AG04450 (cell line): ENCODE measurements around the gene KATNA1. TPM values are rescaled to one million over a fixed set of nuclear protein-coding genes. Genes with fewer than 3 reads are reported as not detected.

ENCODE experiments used
- CTCF ChIA-PET: fragments of 300-600, 350-600 bp; formaldehyde crosslinking; extraction: SDS; loops from one replicate; lab custom pipeline; 2022; ENCODE audit warnings: antibody characterized with exemption, inconsistent platforms; lab: Charles Lee
- POLR2A ChIA-PET: fragments of 350-600 bp; formaldehyde crosslinking; extraction: SDS; loops from one replicate; lab custom pipeline; 2021; ENCODE audit warnings: antibody characterized with exemption, inconsistent platforms; lab: Yijun Ruan, JAX
- DNase-seq: peaks from one replicate; pipeline ENCODE4 v3.0.0-alpha.2; 2011; ENCODE audit warnings: low read depth, low spot score
- H3K27ac ChIP-seq: one replicate; pipeline ENCODE4 v1.5.1; 2012; ENCODE audit warnings: low read depth, low read length, control low read depth
- H3K27me3 ChIP-seq: one replicate; pipeline ENCODE4 v1.6.0; 2012; ENCODE audit warnings: low read length; ENCODE audit not compliant: control insufficient read depth, insufficient read depth
- H3K4me3 ChIP-seq: 2 replicates; pipeline ENCODE4 v1.5.1; 2011; ENCODE audit warnings: mild to moderate bottlenecking, low read depth, low read length, control low read depth
- H3K9me3 ChIP-seq: 2 replicates; pipeline ENCODE4 v1.5.1; 2012; ENCODE audit warnings: low read length; ENCODE audit not compliant: control insufficient read depth, insufficient read depth
- polyA plus RNA-seq: library from polyadenylated mRNA; depleted of rRNA; stranded (reverse); fragments of >200 nt; gene quantifications from 2 replicates; pipeline ENCODE4 v1.2.3, GENCODE V29; 2011
- TF ChIP-seq, protein P1 (sequence below): IDR thresholded peaks from 2 replicates; pipeline ENCODE4 v1.5.1; 2011; ENCODE audit warnings: low read depth, low read length, control low read depth, inconsistent platforms

Gene KATNA1
- polyA plus RNA-seq, 1 experiment, result 37.4 TPM

DNA sequence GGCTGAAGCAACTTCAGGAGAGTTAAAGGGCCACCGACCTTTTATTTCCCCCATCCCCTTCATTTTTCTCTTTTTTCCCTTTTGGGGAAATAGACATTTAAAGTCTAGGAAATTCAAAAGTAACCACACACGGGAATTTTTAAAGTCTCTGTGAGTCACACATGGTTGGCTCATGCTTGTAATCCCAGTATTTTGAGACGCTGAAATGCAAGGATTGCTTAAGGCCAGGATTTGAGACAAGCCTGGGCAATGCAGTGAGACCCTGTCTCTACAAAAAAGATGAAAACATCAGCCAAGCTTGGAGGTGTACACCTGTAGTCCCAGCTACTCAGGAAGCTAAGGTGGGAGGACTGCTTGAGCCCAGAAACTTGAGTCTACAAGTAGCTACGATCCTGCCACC lies 34.2 kb downstream of the KATNA1 start:
- peaks cover 3% of the 10 kb centered on the region; the same call in 1 of the 2 replicates for H3K9me3 ChIP-seq

DNA sequence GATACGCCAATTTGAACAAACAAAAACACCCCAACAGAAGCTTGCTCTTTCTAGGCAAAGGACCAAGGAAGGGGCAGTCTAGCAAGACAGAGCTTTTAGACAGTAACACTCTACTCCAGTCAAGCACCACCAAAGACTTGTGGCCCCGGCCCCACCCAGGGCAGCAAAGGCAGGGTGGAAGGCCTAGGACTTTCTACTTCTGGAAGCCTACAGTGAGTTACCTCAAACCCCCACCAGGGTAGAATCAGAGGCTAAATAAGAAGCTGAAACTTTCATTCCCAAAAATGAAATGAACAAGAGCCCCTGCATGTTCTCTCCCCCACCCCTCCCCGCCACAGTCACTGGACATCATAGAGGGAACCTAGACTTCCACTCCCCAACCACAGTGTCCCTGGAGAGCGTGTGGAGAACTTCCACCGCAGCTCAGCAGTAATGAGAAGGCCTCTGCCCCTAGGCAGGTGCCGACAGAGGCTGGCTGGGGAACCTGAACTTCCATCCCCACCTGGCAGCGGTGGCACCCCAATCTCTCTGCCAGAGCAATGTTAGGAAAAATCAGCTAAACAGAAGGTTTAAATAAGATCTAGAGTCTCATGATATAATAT lies 40.0 kb downstream of the KATNA1 start:
- ChIA-PET CTCF (no interaction called here), POLR2A (no interaction called here)
- no peaks in the 10 kb centered on the region for H3K9me3 ChIP-seq
- no peak overlapping the region for H3K4me3 ChIP-seq
- no peaks in the 10 kb centered on the region for H3K27me3 ChIP-seq
- H3K27ac ChIP-seq, result no peak overlapping the region
- TF ChIP-seq, protein P1, sequence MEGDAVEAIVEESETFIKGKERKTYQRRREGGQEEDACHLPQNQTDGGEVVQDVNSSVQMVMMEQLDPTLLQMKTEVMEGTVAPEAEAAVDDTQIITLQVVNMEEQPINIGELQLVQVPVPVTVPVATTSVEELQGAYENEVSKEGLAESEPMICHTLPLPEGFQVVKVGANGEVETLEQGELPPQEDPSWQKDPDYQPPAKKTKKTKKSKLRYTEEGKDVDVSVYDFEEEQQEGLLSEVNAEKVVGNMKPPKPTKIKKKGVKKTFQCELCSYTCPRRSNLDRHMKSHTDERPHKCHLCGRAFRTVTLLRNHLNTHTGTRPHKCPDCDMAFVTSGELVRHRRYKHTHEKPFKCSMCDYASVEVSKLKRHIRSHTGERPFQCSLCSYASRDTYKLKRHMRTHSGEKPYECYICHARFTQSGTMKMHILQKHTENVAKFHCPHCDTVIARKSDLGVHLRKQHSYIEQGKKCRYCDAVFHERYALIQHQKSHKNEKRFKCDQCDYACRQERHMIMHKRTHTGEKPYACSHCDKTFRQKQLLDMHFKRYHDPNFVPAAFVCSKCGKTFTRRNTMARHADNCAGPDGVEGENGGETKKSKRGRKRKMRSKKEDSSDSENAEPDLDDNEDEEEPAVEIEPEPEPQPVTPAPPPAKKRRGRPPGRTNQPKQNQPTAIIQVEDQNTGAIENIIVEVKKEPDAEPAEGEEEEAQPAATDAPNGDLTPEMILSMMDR, result no peak
- no peak for DNase-seq

More for the DNA sequence above, 34.2 kb downstream of the KATNA1 start:
- Histone ChIP-seq H3K27me3 (no peaks in the 10 kb centered on the region), H3K27ac (no peak overlapping the region), H3K4me3 (no peak overlapping the region)
- CTCF ChIA-PET, result no interaction called here
- POLR2A ChIA-PET, result no interaction called here
- TF ChIP-seq, protein P1, result no peak
- no peak for DNase-seq

DNA sequence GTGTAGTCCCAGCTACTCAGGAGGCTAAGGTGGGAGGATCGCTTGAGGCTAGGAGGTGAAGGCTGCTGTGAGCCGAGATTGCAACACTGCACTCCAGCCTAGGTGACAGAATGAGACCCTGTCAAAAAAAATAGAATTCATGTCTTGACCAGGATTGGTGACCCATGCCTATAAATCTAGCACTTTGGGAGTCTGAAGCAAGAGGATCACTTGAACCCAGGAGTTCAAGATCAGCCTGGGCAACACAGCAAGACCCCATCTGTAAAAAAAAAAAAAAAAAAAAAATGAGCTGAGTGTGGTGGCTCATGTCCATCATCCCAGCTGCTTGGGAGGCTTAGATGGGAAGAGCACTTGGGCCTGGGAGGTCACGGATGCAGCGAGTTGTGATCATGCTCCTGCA lies 48.0 kb downstream of the KATNA1 start:
- Histone ChIP-seq H3K4me3 (no peak overlapping the region), H3K27ac (no peak overlapping the region), H3K9me3 (no peaks in the 10 kb centered on the region), H3K27me3 (no peaks in the 10 kb centered on the region)
- TF ChIP-seq, protein P1, result no peak
- POLR2A ChIA-PET, result no interaction called here
- CTCF ChIA-PET, result no interaction called here
- DNase-seq, result no peak

DNA sequence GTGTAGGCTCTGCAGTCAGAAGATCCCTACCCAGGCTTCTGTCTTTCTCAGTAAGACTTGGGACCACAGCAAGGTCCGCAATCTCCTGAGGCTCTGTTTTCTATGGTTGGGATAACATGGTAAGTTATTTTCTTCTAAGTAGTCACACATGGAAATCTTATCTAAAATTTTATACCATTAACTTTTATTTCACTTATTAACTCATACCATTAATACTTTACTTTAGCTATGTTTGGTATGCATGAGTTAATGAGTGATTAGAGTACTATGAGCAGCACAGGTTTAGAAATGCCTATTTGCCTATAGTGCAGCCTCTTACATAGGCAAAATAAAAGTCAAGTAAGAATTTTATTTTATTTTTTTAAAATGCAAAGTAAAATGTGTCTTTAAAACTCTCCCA lies 55.1 kb downstream of the KATNA1 start:
- Histone ChIP-seq H3K4me3 (no peak overlapping the region), H3K27ac (no peak overlapping the region), H3K27me3 (no peaks in the 10 kb centered on the region), H3K9me3 (no peaks in the 10 kb centered on the region)
- DNase-seq, result no peak
- POLR2A ChIA-PET, result no interaction called here
- CTCF ChIA-PET, result no interaction called here
- TF ChIP-seq, protein P1, result no peak

DNA sequence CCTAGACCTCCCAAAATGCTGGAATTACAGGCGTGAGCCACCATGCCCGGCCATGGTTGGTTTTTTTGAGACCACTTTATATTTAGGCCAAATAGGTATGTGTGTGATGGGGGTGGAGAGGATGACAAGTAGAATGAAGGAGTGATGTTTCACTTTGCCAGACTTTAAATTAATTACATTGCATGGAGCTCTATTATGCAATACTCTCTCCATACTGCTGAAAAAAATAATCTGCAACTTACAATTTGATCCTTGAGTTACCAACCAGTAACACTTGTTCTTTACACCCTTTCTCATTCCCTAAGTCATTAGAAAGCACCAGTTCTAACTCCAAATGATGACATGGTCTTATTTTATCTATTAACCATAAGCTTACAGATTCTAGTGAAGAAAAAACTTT lies 55.5 kb downstream of the KATNA1 start:
- ChIA-PET CTCF (no interaction called here), POLR2A (interaction anchor here (0.7 kb wide), 1 partner anchor 19 kb away, joined by 3 read pairs; no protein-coding TSS in a partner anchor)
- Histone ChIP-seq H3K27ac (no peak overlapping the region), H3K4me3 (no peak overlapping the region), H3K9me3 (no peaks in the 10 kb centered on the region), H3K27me3 (no peaks in the 10 kb centered on the region)
- TF ChIP-seq, protein P1, result no peak
- no peak for DNase-seq
